Epithelial cell of proximal tubule (primary cell): Measurements from ENCODE around the gene HSP90AA1. TPM values are rescaled to one million over a fixed set of nuclear protein-coding genes. Genes with fewer than 3 reads are reported as not detected.
"Not testable (repeated sequence)": the region's sequence is repeated elsewhere in the genome, so short reads cannot be mapped to it uniquely, and the experiment has no call there.

Source experiments
- DNase-seq: peaks from one replicate; pipeline ENCODE4 v3.0.0-alpha.2; 2011; ENCODE audit warnings: low read depth
- H3K4me3 ChIP-seq: 2 replicates; pipeline ENCODE4 v1.5.1; 2011; ENCODE audit warnings: low read depth, mild to moderate bottlenecking, low read length
- total RNA-seq: library from RNA; depleted of rRNA; stranded (reverse); fragments of >200 nt; gene quantifications from 2 replicates; pipeline ENCODE4 v1.2.3, GENCODE V29; 2015
- TF ChIP-seq, protein P1 (sequence below): conservative IDR thresholded peaks from 2 replicates; pipeline ENCODE4 v1.5.1; 2012; ENCODE audit warnings: low read depth, mild to moderate bottlenecking, low read length

The HSP90AA1 gene
- total RNA-seq, 1 donor from 2014 or later = 615 TPM

DNA sequence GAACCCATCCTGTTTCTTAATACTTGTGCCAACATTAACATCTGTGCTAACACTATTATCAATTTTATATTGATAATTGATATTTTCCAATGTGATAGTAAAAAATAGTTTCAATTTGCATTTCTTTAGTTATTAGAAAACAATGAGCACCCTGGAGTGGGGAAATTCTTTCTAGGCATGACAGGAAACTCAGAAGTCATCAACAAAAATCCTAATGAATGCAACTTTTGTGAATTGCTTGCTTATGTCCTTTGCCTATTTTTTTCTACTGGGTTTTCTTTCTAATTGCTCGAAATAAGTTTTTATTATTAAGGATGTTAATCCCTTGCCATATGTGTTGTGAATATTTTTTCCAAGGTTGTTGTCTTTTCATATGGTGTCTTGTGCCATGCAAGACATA lies 34.7 kb upstream of the HSP90AA1 start:
- no peak overlapping the region for H3K4me3 ChIP-seq
- TF ChIP-seq, protein P1, sequence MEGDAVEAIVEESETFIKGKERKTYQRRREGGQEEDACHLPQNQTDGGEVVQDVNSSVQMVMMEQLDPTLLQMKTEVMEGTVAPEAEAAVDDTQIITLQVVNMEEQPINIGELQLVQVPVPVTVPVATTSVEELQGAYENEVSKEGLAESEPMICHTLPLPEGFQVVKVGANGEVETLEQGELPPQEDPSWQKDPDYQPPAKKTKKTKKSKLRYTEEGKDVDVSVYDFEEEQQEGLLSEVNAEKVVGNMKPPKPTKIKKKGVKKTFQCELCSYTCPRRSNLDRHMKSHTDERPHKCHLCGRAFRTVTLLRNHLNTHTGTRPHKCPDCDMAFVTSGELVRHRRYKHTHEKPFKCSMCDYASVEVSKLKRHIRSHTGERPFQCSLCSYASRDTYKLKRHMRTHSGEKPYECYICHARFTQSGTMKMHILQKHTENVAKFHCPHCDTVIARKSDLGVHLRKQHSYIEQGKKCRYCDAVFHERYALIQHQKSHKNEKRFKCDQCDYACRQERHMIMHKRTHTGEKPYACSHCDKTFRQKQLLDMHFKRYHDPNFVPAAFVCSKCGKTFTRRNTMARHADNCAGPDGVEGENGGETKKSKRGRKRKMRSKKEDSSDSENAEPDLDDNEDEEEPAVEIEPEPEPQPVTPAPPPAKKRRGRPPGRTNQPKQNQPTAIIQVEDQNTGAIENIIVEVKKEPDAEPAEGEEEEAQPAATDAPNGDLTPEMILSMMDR = no peak
- DNase-seq = no peak

DNA sequence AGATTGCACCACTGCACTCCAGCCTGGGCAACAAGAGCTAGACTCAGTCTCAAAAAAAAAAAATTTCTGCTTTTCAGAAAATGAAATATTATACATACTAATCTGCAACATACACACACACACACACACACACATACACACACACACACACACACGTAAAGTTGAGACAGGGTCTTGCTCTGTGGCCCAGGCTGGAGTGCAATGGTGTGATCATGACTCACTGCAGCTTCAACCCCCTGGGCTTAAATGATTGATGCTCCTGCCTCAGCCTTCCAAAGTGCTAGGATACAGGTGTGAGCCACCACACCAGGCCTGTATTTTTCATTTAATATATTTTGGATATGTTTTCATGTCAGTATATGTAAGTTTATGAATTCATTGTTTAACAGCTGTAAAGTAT lies 34.0 kb upstream of the HSP90AA1 start:
- H3K4me3 ChIP-seq = no peak overlapping the region
- TF ChIP-seq, protein P1 = no peak
- DNase-seq = no peak

DNA sequence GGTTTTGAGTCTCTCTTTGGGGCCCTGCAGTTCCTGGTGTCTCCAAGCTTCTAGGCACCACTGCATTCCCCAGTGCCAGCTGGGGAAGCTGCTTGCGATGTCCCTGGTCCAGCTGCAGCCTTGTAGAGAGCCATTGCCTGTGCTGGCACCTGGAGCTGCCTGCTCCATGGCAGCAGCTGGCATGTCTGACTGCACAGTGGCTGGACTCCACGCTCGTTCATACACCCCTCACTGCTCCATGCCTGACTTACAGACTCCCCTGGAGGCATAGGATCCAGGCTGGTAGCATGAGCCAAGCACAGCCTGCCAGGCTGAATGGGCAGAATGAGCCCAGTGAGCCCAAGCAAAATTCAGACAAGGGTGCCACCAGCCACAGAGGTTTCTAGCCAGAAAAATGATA lies 31.0 kb upstream of the HSP90AA1 start:
- TF ChIP-seq, protein P1 = no peak
- H3K4me3 ChIP-seq = no peak overlapping the region
- no peak for DNase-seq

DNA sequence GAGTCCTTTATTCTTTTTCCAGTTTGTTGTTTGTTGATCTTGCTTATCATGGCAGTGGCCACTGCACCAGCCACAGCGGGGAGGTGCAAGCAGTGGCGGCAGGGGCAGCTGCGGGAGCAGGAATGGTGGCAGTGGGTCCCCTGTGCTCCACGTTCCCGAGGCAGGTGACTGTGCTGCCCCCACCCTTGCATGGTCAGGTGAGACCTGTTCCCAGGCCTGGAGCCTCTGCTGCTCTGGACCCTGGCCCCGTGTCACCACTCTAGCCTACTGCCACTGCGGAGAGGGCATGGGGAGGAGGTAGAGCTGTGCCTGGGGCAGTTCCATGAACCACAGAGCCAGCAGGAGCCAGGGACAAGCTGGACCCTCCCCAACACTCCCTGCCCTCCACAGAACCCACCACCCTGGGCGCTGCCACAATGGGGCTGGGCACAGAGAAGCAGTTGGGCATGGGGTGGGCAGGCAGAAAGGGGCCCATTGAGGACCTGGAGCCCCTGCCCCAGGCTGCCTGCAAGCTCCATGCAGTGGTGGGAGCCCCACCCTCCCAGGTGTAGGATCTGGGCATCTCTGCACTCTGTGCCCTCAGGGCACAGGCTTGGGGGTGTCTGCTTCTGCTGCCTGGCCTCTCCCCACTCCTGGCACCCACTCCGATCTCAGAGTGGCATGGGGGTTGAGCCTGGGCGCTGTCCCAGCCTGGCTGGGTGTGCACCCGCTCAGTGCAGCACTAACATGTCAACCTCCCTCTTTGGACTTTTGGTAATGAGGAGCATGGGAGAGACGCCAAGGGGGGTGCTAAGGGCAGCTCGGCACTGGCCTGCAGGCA lies 29.7 kb upstream of the HSP90AA1 start:
- no peak overlapping the region for H3K4me3 ChIP-seq
- TF ChIP-seq, protein P1 = no peak
- DNase-seq = no peak

DNA sequence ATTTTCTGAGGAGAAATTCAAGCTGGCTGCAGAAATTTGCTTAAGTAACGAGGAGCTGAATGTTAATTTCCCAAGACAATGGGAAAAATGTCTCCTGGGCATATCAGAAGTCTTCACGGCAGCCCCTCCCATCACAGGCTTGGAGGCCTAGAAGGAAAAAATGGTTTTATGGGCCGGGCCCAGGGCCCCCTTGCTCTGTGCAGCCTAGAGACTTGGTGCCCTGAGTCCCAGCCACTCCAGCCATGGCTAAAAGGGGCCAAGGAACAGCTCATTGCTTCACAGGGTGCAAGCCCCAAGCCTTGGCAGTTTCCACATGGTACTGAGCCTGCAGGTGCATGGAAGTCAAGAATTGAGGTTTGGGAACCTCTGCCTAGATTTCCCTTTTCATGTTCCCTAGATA lies 24.3 kb upstream of the HSP90AA1 start:
- no peak for DNase-seq
- H3K4me3 ChIP-seq = no peak overlapping the region
- TF ChIP-seq, protein P1 = no peak

DNA sequence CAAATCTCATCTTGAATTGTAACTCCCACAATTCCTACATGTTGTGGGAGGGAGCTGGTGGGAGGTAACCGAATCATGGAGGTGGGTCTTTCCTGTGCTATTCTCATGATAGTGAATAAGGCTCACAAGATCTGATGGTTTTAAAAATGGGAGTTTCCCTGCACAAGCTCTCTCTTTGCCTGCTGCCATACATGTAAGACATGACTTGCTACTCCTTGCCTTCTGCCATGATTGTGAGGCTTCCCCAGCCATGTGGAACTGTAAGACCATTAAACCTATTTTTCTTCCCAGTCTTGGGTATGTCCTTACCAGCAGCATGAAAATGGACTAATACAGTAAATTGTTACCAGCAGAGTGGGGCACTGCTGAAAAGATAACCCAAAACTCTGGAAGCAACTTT lies 22.5 kb upstream of the HSP90AA1 start:
- DNase-seq, H3K4me3 ChIP-seq: not testable (repeated sequence)

DNA sequence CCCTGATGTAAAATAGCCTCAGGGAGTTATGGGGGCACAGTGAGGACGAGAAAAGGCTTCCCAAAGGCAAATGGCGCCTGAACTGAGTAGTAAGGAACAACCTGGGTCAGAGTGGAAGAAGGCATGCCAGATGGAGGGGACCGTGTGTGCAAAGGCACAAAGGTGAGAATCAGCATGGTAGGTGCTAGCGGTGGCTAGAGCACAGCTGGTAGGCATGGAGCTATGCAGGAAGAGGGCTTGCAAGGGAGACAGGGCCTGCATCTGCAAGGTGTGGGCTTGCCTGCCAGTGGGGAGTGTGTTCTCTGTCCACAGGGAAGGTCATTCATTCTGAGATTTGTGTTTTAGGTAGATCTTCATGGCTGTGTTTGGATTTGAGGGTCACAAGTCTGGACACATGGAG lies 18.5 kb upstream of the HSP90AA1 start:
- DNase-seq = no peak
- TF ChIP-seq, protein P1 = no peak
- no peak overlapping the region for H3K4me3 ChIP-seq
